SK-N-SH treated with all-trans-retinoic acid at 6 μM for 48 hours (cell line): ENCODE measurements around the gene SPEF1.

ENCODE experiments used
- ATAC-seq: fragments of 200-7000 bp; cut with Tn5 transposase; 3 replicates; pipeline ENCODE4 v1.9.1; 2020; ENCODE audit warnings: mild to moderate bottlenecking, moderate library complexity
- ARNTL ChIP-seq: fragments of 450-650 bp; formaldehyde crosslinking; IDR thresholded peaks from 2 replicates; pipeline ENCODE4 v1.5.0; 2020; ENCODE audit warnings: low read depth, mild to moderate bottlenecking, moderate library complexity, borderline replicate concordance
- BACH2 ChIP-seq: fragments of 250-450 bp; sonication (Bioruptor Pico); IDR thresholded peaks from 2 replicates; pipeline ENCODE4 v1.9.0; 2021; ENCODE audit warnings: mild to moderate bottlenecking, borderline replicate concordance
- CREB5 ChIP-seq: fragments of 250-450 bp; sonication (Bioruptor Pico); IDR thresholded peaks from 2 replicates; pipeline ENCODE4 v1.5.1; 2020; ENCODE audit warnings: low read depth, mild to moderate bottlenecking, moderate library complexity
- CSRNP3 ChIP-seq: fragments of 250-450 bp; sonication (Bioruptor Pico); IDR thresholded peaks from 2 replicates; pipeline ENCODE4 v1.5.1; 2021; ENCODE audit warnings: mild to moderate bottlenecking, moderate library complexity
- ESRRG ChIP-seq: fragments of 250-450 bp; sonication (Bioruptor Pico); IDR thresholded peaks from 2 replicates; pipeline ENCODE4 v1.6.1; 2021; ENCODE audit warnings: mild to moderate bottlenecking
- GLIS3 ChIP-seq: fragments of 250-450 bp; sonication (Bioruptor Pico); IDR thresholded peaks from 2 replicates; pipeline ENCODE4 v1.5.0; 2020; ENCODE audit warnings: mild to moderate bottlenecking, moderate library complexity
- OSR1 ChIP-seq: fragments of 250-450 bp; sonication (Bioruptor Pico); IDR thresholded peaks from 2 replicates; pipeline ENCODE4 v1.8.0; 2022; ENCODE audit warnings: moderate library complexity, mild to moderate bottlenecking, inconsistent platforms
- POU6F1 ChIP-seq: fragments of 250-450 bp; sonication (Bioruptor Pico); IDR thresholded peaks from 2 replicates; pipeline ENCODE4 v1.8.0; 2021; ENCODE audit warnings: low read depth, mild to moderate bottlenecking, moderate library complexity, borderline replicate concordance
- PPARA ChIP-seq: fragments of 250-450 bp; sonication (Bioruptor Pico); IDR thresholded peaks from 2 replicates; pipeline ENCODE4 v1.5.0; 2020; ENCODE audit warnings: mild to moderate bottlenecking, borderline replicate concordance
- SNAI2 ChIP-seq: fragments of 250-450 bp; sonication (Bioruptor Pico); IDR thresholded peaks from 2 replicates; pipeline ENCODE4 v1.5.0; 2020; ENCODE audit warnings: mild to moderate bottlenecking, moderate library complexity
- TCF4 ChIP-seq: fragments of 250-450 bp; sonication (Bioruptor Pico); IDR thresholded peaks from 2 replicates; pipeline ENCODE4 v1.8.0; 2021; ENCODE audit warnings: mild to moderate bottlenecking, moderate library complexity, borderline replicate concordance
- TOX ChIP-seq: fragments of 250-450 bp; sonication (Bioruptor Pico); IDR thresholded peaks from 2 replicates; pipeline ENCODE4 v1.8.0; 2021; ENCODE audit warnings: mild to moderate bottlenecking, moderate library complexity, borderline replicate concordance
- TSHZ2 ChIP-seq: fragments of 250-450 bp; sonication (Bioruptor Pico); IDR thresholded peaks from 2 replicates; pipeline ENCODE4 v1.5.0; 2020; ENCODE audit warnings: mild to moderate bottlenecking, moderate library complexity
- ZC3H10 ChIP-seq: fragments of 250-450 bp; sonication (Bioruptor Pico); IDR thresholded peaks from 2 replicates; pipeline ENCODE4 v1.5.1; 2021; ENCODE audit warnings: mild to moderate bottlenecking, moderate library complexity
- ZFP3 ChIP-seq: fragments of 250-450 bp; sonication (Bioruptor Pico); IDR thresholded peaks from 2 replicates; pipeline ENCODE4 v1.5.0; 2020; ENCODE audit warnings: mild to moderate bottlenecking, moderate library complexity
- ZFP30 ChIP-seq: fragments of 450-650 bp; formaldehyde crosslinking; IDR thresholded peaks from 2 replicates; pipeline ENCODE4 v1.5.0; 2022; ENCODE audit warnings: mild to moderate bottlenecking, moderate library complexity
- ZNF565 ChIP-seq: fragments of 450-650 bp; formaldehyde crosslinking; conservative IDR thresholded peaks from 2 replicates; pipeline ENCODE4 v1.5.0; 2020; ENCODE audit warnings: low read depth, mild to moderate bottlenecking, moderate library complexity
- ZNF70 ChIP-seq: fragments of 450-650 bp; formaldehyde crosslinking; IDR thresholded peaks from 2 replicates; pipeline ENCODE4 v1.5.0; 2020; ENCODE audit warnings: mild to moderate bottlenecking, moderate library complexity

Gene SPEF1

GRCh38 chr20:3731944-3732326 is 49.3 kb downstream of the SPEF1 start:
- no peak for TF ChIP-seq GLIS3 (CRISPR knock-in tag)
- TF ChIP-seq CSRNP3 (CRISPR knock-in tag), result no peak
- no peak for TF ChIP-seq PPARA (CRISPR knock-in tag)
- no peak for TF ChIP-seq TOX (CRISPR knock-in tag)
- TF ChIP-seq ZNF565, result no peak
- TF ChIP-seq SNAI2 (CRISPR knock-in tag), result no peak
- TF ChIP-seq ARNTL (CRISPR knock-in tag), result no peak
- TF ChIP-seq CREB5 (CRISPR knock-in tag), result no peak
- no peak for TF ChIP-seq ZNF70
- no peak for TF ChIP-seq OSR1 (CRISPR knock-in tag)
- TF ChIP-seq ZFP30 (CRISPR knock-in tag), result no peak
- no peak for TF ChIP-seq ZC3H10 (CRISPR knock-in tag)
- no peak for TF ChIP-seq ESRRG (CRISPR knock-in tag)
- no peak for TF ChIP-seq BACH2
- no peak for TF ChIP-seq POU6F1
- no peak for TF ChIP-seq TSHZ2 (CRISPR knock-in tag)
- no peak for ATAC-seq

- ATAC-seq, result no peak
- TF ChIP-seq ZFP3 (CRISPR knock-in tag), result no peak
- no peak for TF ChIP-seq ZFP30 (CRISPR knock-in tag)
- TF ChIP-seq ESRRG (CRISPR knock-in tag), result no peak
- TF ChIP-seq CREB5 (CRISPR knock-in tag), result no peak
- TF ChIP-seq ZNF565, result no peak
- no peak for TF ChIP-seq CSRNP3 (CRISPR knock-in tag)
- no peak for TF ChIP-seq POU6F1
- no peak for TF ChIP-seq ZC3H10 (CRISPR knock-in tag)
- TF ChIP-seq TCF4, result no peak
- TF ChIP-seq OSR1 (CRISPR knock-in tag), result no peak
These were observed 50.2 kb downstream of the SPEF1 start for GRCh38 chr20:3730803-3731672.
